Spleen (tissue), 11 donors: ENCODE measurements around the gene COX7A2L. TPM values are rescaled to one million over a fixed set of nuclear protein-coding genes. Genes with fewer than 3 reads are reported as not detected.
A peak's percentile ranks its signal among the peaks of the same experiment; 100 is the strongest.

Experiments
- DNase-seq: peaks from one replicate; pipeline ENCODE4 v3.0.0-alpha.2; 2020
- H3K27ac ChIP-seq, 8 donors: fragments of 200-600 bp; sonication (generic) in 7 of 8; 1 replicate in 4 of 8; 2 replicates in 4 of 8; pipeline versions ENCODE4 v1.5.0 to v1.8.0; 2016 to 2021; ENCODE audit warnings: inconsistent platforms in 4 of 8, mild to moderate bottlenecking in 4 of 8, moderate library complexity in 1 of 8
- H3K27me3 ChIP-seq, 7 donors: fragments of 200-600 bp; sonication (generic) in 6 of 7; replicated peaks in 1 of 7; 1 replicate in 4 of 7; 2 replicates in 3 of 7; pipeline versions ENCODE4 v1.5.0 to v1.8.0; 2016 to 2021; ENCODE audit warnings: inconsistent platforms in 3 of 7, mild to moderate bottlenecking in 1 of 7
- H3K36me3 ChIP-seq, 6 donors: fragments of 200-600 bp; sonication (generic) in 5 of 6; 1 replicate in 4 of 6; 2 replicates in 2 of 6; pipeline versions ENCODE4 v1.5.0 to v1.8.0; 2016 to 2021; ENCODE audit warnings: inconsistent platforms in 2 of 6
- H3K4me1 ChIP-seq, 6 donors: fragments of 200-600 bp; sonication (generic) in 5 of 6; 1 replicate in 3 of 6; 2 replicates in 3 of 6; pipeline versions ENCODE4 v1.5.0 to v1.8.0; 2016 to 2021; ENCODE audit warnings: inconsistent platforms in 3 of 6
- H3K4me3 ChIP-seq, 8 donors: fragments of 200-600 bp; sonication (generic) in 7 of 8; 1 replicate in 4 of 8; 2 replicates in 4 of 8; pipeline versions ENCODE4 v1.5.0 to v1.8.0; 2016 to 2021; ENCODE audit warnings: inconsistent platforms in 4 of 8, mild to moderate bottlenecking in 4 of 8, moderate library complexity in 2 of 8
- H3K9me3 ChIP-seq, 8 donors: fragments of 200-600 bp; sonication (generic) in 7 of 8; 1 replicate in 4 of 8; 2 replicates in 4 of 8; pipeline versions ENCODE4 v1.5.0 to v1.8.0; 2016 to 2021; ENCODE audit warnings: inconsistent platforms in 4 of 8
- POLR2A ChIP-seq, 3 donors: fragments of 450-650 bp; IDR thresholded peaks; one replicate each; pipeline ENCODE4 v1.5.1; 2017; ENCODE audit warnings: antibody characterized with exemption in 3 of 3, mild to moderate bottlenecking in 1 of 3
- POLR2AphosphoS5 ChIP-seq, 3 donors: sonication (generic); formaldehyde crosslinking; IDR thresholded peaks; one replicate each; pipeline ENCODE4 v1.5.1; 2017; ENCODE audit warnings: antibody characterized with exemption in 3 of 3
- WGBS, 5 donors: extraction: QIAGEN DNeasy Blood & Tissue Kit in 3 of 5; methylation state at CpG; one replicate each; pipeline versions ENCODE4 v1.1.5 to v1.1.7; 2013 to 2018; 5-methylcytosine and 5-hydroxymethylcytosine counted together
- intact Hi-C: fragments of 100-400 bp; cut with DNase I; formaldehyde crosslinking; loops from one replicate; pipeline ENCODE4 v1.15.0; 2023; ENCODE audit warnings: low total_unique reads
- polyA plus RNA-seq, 3 donors: library from polyadenylated mRNA; stranded (reverse); fragments of 200-250 nt; gene quantifications; one replicate each; pipeline ENCODE4 v1.2.1, GENCODE V29; 2013
- total RNA-seq, 7 donors: library from RNA; depleted of rRNA in 3 of 7; stranded (reverse); fragments of >200 nt in 3 of 7; fragmentation: NEBNext Ultra II Directional in 4 of 7; extraction: Animal tissue kit (Norgen Biotek cat#: 25700) in 4 of 7; gene quantifications; one replicate each; pipeline versions ENCODE4 v1.1.0 to v1.2.1, GENCODE V29; 2016 to 2021
- TF ChIP-seq, protein P1 (sequence below), 11 experiments: fragments of 200-600 bp in 7 of 11; fragments of 450-650 bp in 4 of 11; sonication (generic) in 4 of 11; IDR thresholded peaks in 8 of 11; conservative IDR thresholded peaks in 3 of 11; 1 replicate in 7 of 11; 2 replicates in 4 of 11; pipeline versions ENCODE4 v1.4.0 to v1.8.0; 2016 to 2021; ENCODE audit warnings: antibody characterized with exemption in 11 of 11, inconsistent platforms in 4 of 11, mild to moderate bottlenecking in 1 of 11
- donor health status: healthy with polysubstance abuse.
- donor health status: DM: no; HTN: no; CAD: no; lungs with moderate emphysema.
- donor health status: DM: no; HTN: no; CAD: no.
- donor health status: Bipolar disorder and iron deficiency.
- donor health status: healthy.
- donor health status: DM: no; HTN: no; CAD: no.
- donor health status: DM: yes; HTN: yes; CAD: no.

The COX7A2L gene
- total and polyA plus RNA-seq, 10 donors = 63.3 to 144 (median 101) TPM

GRCh38 chr2:42363413-42363812, 2.4 kb upstream of the COX7A2L start:
- WGBS, 5 donors = 66 to 87% (median 71%) methylated on average over 3 of the region's 3 CpGs
- TF ChIP-seq POLR2A (IDR thresholded peaks at IDR 0.05) (no peak), POLR2AphosphoS5 (IDR thresholded peaks at IDR 0.05) (no peak)
- TF ChIP-seq, protein P1, sequence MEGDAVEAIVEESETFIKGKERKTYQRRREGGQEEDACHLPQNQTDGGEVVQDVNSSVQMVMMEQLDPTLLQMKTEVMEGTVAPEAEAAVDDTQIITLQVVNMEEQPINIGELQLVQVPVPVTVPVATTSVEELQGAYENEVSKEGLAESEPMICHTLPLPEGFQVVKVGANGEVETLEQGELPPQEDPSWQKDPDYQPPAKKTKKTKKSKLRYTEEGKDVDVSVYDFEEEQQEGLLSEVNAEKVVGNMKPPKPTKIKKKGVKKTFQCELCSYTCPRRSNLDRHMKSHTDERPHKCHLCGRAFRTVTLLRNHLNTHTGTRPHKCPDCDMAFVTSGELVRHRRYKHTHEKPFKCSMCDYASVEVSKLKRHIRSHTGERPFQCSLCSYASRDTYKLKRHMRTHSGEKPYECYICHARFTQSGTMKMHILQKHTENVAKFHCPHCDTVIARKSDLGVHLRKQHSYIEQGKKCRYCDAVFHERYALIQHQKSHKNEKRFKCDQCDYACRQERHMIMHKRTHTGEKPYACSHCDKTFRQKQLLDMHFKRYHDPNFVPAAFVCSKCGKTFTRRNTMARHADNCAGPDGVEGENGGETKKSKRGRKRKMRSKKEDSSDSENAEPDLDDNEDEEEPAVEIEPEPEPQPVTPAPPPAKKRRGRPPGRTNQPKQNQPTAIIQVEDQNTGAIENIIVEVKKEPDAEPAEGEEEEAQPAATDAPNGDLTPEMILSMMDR (IDR thresholded peaks at IDR 0.05 in 8 of 11, conservative IDR thresholded peaks at IDR 0.05 in 3 of 11) = no peak
- intact Hi-C loops = no loop called here

GRCh38 chr2:42361728-42362283, 789 bp upstream of the COX7A2L start:
- no peaks in the 10 kb centered on the region for H3K27me3 ChIP-seq
- no peaks in the 10 kb centered on the region for H3K9me3 ChIP-seq
- H3K27ac ChIP-seq = peak overlapping the region; percentile 38 to 98 (median 97)
- H3K4me1 ChIP-seq = peaks cover 14 to 49% (median 39%) of the 10 kb centered on the region in 6 donors
- intact Hi-C loops = no loop called here
- 16 to 28% (median 20%) methylated on average over 6 of the region's 6 CpGs for WGBS, 5 donors
- no peak for DNase-seq
- TF ChIP-seq, protein P1 (IDR thresholded peaks at IDR 0.05 in 8 of 11, conservative IDR thresholded peaks at IDR 0.05 in 3 of 11) = no peak
- no peak for TF ChIP-seq POLR2AphosphoS5 (IDR thresholded peaks at IDR 0.05)
- no peak for TF ChIP-seq POLR2A (IDR thresholded peaks at IDR 0.05)
- H3K36me3 ChIP-seq = no peaks in the 10 kb centered on the region
- H3K4me3 ChIP-seq = peak overlapping the region; percentile 19 to 97 (median 80)

More at GRCh38 chr2:42363413-42363812, 2.4 kb upstream of the COX7A2L start:
- peaks cover 14 to 33% (median 29%) of the 10 kb centered on the region in 6 donors for H3K4me1 ChIP-seq
- H3K27me3 ChIP-seq = no peaks in the 10 kb centered on the region
- no peak for DNase-seq
- no peak overlapping the region for H3K27ac ChIP-seq
- no peaks in the 10 kb centered on the region for H3K9me3 ChIP-seq
- H3K36me3 ChIP-seq = no peaks in the 10 kb centered on the region
- no peak overlapping the region for H3K4me3 ChIP-seq

DNA sequence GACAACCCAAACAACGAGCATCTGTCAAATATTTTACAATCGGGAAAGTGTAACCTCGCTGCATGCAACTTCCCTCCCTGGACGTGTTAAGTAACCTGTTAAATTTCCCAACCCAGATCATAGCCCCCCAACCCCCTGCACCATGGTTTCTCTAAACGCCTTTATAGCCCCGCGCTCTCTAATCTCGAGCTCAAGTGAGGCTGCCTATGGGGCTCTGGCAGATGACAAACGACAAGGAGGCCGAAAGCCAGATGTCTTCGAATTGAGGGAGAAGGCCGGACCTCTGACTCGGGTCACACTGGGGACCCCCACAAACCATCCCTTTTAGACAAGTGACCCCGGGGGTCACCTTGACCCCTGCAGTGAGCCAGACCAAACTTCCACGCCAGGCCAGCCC, 526 bp downstream of the COX7A2L start:
- Histone ChIP-seq H3K36me3 (peaks cover 0 to 10% (median 0%) of the 10 kb centered on the region in 6 donors), H3K4me1 (peaks cover 14 to 60% (median 41%) of the 10 kb centered on the region in 6 donors), H3K4me3 (peak overlapping the region; percentile 56 to 97 (median 84)), H3K9me3 (no peaks in the 10 kb centered on the region), H3K27ac (peak overlapping the region; percentile 80 to 98 (median 97)), H3K27me3 (no peaks in the 10 kb centered on the region)
- intact Hi-C loops = no loop called here
- no peak for TF ChIP-seq POLR2AphosphoS5 (IDR thresholded peaks at IDR 0.05)
- TF ChIP-seq, protein P1 (IDR thresholded peaks at IDR 0.05 in 8 of 11, conservative IDR thresholded peaks at IDR 0.05 in 3 of 11) = no peak
- WGBS, 5 donors = 0 to 2% (median 0%) methylated on average over 10 to 15 of the region's 15 CpGs
- no peak for DNase-seq

GRCh38 chr2:42359965-42360483, 993 bp downstream of the COX7A2L start:
- 4 to 6% (median 5%) methylated on average over 12 of the region's 12 CpGs for WGBS, 5 donors
- H3K27ac ChIP-seq = peak overlapping the region; percentile 80 to 98 (median 97)
- no peak for DNase-seq
- H3K4me1 ChIP-seq = peaks cover 14 to 65% (median 43%) of the 10 kb centered on the region in 6 donors
- no peaks in the 10 kb centered on the region for H3K9me3 ChIP-seq
- intact Hi-C loops = no loop called here
- H3K36me3 ChIP-seq = peaks cover 0 to 10% (median 0%) of the 10 kb centered on the region in 6 donors
- H3K4me3 ChIP-seq = peak overlapping the region; percentile 56 to 97 (median 84)
- TF ChIP-seq, protein P1 (IDR thresholded peaks at IDR 0.05 in 8 of 11, conservative IDR thresholded peaks at IDR 0.05 in 3 of 11) = no peak
- peak in 1 of 3 donors; percentile 17 for TF ChIP-seq POLR2AphosphoS5 (IDR thresholded peaks at IDR 0.05)
- no peaks in the 10 kb centered on the region for H3K27me3 ChIP-seq
